G401 (cell line): Measurements from ENCODE around the gene SCMH1. TPM values are rescaled to one million over a fixed set of nuclear protein-coding genes. Genes with fewer than 3 reads are reported as not detected.
"Not testable (repeated sequence)": the region's sequence is repeated elsewhere in the genome, so short reads cannot be mapped to it uniquely, and the experiment has no call there.

Experiments used
- DNase-seq: peaks from one replicate; pipeline ENCODE4 v3.0.0-alpha.2; 2015; ENCODE audit warnings: low spot score
- in situ Hi-C: cut with HindIII; loops from 2 replicates; pipeline ENCODE4 v1.10.0; 2016; ENCODE audit warnings: low sequenced_read_pairs, mixed read lengths
- total RNA-seq: library from RNA; depleted of rRNA; stranded (reverse); fragments of >200 nt; shearing (Covaris generic); gene quantifications from 2 replicates; pipeline ENCODE4 v1.2.3, GENCODE V29; 2014

SCMH1 gene
- total RNA-seq, 1 experiment from 2014 or later, result 39.7 TPM

- peak; percentile 44 for DNase-seq
- in situ Hi-C loops, result no loop called here
Observed at GRCh38 chr1:41222496-41222895, 19.6 kb downstream of the SCMH1 start.

- in situ Hi-C loops, result no loop called here
- DNase-seq, result no peak
Observed at GRCh38 chr1:41221995-41222394, 20.1 kb downstream of the SCMH1 start.

DNA sequence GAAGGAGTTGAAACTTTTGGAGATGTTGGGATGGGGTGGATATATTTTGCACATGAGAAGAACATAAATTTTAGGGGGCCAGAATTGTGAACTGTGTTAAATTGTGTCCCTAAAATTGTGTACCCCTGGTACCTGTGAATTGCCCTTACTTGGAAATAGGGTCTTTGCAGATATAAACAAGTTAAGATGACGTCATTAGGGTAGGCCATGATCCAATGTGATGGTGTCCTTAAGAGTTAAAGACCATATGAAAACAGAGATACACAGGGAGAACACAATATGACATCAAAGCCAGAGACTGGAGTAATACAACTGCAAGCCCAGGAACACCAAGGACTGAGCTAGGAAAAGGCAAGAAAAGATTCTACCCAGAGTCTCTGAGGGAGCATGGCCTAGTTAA is 24.0 kb downstream of the SCMH1 start:
- DNase-seq, result no peak
- in situ Hi-C loops, result no loop called here

DNA sequence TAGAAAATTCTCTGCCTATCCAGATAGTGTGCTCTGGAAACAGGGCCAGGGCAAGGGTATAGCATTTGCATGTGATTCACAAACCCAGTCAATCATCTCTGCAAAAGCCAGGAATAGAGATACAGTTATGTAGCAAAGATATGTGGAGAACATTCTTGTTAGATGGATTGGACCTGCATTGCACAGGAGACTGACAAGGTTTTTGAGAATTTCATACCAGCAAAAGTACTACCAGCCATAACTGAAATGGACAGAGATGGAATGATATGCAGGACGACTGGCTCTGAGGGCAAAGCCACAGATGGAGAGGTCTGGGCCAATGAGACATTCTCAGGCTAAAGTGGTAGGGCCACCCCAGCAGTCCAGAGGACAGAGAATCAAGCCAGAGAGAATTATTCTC is 24.7 kb downstream of the SCMH1 start:
- in situ Hi-C loops, result no loop called here
- no peak for DNase-seq

GRCh38 chr1:41215623-41216022 is 26.5 kb downstream of the SCMH1 start:
- DNase-seq, result no peak
- in situ Hi-C loops, result no loop called here

DNA sequence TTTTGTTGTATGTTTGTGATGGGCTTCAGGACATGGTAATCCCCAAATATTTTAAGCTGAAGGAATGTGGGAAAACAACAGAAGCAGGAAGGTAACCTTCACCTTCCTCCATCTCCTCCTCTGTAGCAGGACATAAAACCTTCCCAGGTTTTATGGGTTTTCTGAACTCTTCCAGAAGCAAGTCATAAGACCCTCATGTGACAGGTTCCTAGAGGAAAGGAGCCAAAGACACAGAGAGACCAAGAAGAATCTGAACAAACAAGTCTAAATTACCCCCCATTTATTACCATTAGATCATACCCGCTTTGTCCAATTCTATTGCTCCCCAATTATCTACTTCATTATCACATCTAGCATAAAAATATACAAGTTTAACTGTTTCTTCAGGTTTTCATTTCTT is 28.8 kb downstream of the SCMH1 start:
- in situ Hi-C loops, result no loop called here
- no peak for DNase-seq

DNA sequence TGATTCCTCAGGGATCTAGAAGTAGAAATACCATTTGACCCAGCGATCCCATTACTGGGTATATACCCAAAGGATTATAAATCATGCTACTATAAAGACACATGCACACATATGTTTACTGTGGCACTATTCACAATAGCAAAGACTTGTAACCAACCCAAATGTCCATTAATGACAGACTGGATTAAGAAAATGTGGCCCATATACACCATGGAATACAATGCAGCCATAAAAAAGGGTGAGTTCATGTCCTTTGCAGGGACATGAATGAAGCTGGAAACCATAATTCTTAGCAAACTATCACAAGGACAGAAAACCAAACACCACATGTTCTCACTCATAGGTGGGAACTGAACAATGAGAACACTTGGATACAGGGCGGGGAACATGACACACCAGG is 30.5 kb downstream of the SCMH1 start:
- DNase-seq, in situ Hi-C loops: not testable (repeated sequence)

DNA sequence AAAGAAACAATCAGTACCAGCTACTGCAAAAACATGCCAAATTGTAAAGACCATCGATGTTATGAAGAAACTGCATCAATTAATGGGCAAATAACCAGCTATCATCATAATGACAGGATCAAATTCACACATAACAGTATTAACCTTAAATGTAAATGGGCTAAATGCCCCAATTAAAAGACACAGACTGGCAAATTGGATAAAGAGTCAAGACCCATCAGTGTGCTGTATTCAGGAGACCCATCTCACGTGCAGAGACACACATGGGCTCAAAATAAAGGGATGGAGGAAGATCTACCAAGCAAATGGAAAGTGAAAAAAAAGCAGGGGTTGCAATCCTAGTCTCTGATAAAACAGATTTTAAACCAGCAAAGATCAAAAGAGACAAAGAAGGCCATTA is 35.1 kb downstream of the SCMH1 start:
- DNase-seq, in situ Hi-C loops: not testable (repeated sequence)

- DNase-seq, result no peak
- in situ Hi-C loops, result no loop called here
Observed at GRCh38 chr1:41200728-41201127, 41.4 kb downstream of the SCMH1 start.

DNA sequence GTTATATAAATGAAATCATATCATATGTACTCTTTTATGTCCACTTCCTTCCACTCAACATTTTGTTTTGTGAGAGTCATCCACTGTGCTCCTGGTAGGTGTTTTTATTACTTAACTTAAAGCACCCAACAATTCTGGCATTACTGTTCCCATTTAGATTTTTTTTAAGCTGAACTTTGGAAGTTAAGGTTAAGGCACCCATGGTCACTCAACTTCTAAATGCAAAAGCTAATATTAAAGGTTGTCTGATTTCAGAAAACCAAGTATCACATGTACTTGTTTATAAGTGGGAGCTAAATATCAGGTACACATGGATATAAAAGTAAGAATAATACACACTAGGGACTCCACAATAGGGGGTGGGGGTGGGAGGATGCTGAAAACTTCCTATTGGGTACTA is 42.7 kb downstream of the SCMH1 start:
- in situ Hi-C loops, result no loop called here
- no peak for DNase-seq

DNA sequence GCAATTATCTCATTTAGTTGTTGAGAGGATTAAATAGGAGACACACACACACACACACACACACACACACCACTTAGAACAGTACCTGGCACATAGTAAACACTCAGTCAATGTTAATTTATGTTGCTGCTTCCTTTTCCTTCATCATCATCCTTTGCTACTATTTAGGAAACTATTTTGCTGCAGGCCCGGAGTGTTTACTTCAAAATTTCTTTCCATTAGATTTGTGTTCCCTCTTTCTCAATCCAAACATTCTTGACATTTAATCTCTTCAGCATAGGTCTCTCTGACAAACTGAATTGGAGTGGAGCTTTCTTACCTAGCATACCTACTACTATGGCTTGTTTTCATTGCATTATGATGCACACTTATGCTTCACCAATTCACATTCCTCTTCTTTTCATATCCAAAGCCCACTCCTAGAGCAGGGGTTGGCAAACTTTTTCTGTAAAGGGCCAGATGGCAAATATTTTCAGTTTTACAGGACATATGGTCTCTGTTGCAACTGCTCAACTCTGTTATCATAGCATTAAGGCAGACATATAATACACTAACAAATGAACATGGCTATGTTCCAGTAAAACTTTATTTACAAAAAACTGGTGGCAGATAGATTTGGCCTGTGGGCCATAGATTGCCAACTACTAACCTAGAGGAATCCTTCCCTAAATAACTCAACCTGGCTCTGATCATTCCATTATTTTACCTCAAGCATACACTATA is 49.5 kb downstream of the SCMH1 start:
- in situ Hi-C loops, result no loop called here
- DNase-seq, result no peak

- peak; percentile 10 for DNase-seq
- in situ Hi-C loops, result no loop called here
Observed at GRCh38 chr1:41184446-41184845, 57.7 kb downstream of the SCMH1 start.

- DNase-seq, in situ Hi-C loops: not testable (repeated sequence)
Observed at GRCh38 chr1:41178230-41178629, 63.9 kb downstream of the SCMH1 start.

- in situ Hi-C loops, result no loop called here
- DNase-seq, result no peak
Observed at GRCh38 chr1:41175546-41175945, 66.6 kb downstream of the SCMH1 start.

- in situ Hi-C loops, result no loop called here
- DNase-seq, result no peak
Observed at GRCh38 chr1:41174170-41174569, 67.9 kb downstream of the SCMH1 start.

DNA sequence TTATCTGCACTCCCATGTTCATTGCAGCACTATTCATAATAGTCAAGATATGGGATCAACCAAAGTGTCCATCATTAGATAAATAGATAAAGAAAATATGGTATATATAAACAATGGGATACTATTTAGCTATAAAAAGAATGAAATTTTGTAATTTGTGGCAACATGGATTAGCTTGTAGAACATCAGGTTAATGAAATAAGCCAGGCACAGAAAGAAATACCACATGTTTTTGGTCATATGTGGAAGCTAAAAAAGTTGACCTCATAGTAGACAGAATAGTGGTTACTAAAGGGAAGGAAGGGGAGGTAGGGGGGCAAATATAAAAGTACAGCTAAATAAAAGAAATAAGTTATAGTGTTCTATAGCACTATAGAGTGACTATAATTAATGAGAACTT is 68.5 kb downstream of the SCMH1 start:
- in situ Hi-C loops, result no loop called here
- no peak for DNase-seq

DNA sequence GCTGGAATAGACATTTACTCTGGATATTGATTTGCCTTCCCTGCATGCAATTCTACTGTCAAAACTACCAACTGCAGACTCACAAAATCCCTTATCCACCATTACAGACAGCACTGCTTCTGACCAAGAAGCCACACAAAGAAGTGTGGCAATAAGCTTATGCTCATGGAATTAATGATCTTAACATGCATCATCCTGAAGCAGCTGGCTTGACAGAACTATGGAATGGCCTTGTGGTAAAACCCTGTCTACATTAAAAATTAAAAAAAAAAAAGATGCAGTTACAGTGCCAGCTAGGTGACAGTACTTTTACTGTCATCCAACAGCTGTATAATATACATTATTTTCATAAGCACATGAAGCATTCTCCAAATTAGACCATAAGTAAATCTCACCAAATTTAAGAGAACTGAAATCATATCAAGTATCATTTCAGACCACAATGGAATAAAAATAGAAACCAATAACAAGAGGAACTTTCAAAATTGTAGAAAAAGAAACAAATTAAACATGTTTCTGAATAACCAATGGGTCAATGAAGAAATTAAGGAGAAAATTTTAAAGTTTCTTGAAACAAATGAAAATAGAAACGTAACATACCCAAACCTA is 70.7 kb downstream of the SCMH1 start:
- no peak for DNase-seq
- in situ Hi-C loops, result no loop called here

DNA sequence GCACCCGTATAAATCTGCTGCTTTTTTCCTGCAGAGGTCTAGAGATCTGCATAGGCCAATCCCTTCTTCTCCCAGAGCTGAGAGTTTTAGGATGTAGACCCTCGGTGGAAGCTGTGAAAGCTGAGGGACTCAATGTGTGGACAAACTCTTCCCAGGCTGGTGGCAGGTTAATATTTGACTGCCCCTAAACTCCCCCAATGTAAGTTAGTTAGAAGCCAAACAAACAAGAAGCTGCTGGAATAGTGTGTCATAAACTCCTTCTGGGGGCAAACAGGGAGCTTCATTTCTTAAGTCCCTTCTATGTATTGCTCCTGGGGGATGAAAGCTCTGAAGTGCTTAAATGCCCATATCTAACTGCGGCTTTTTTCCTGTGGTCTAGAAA is 72.3 kb downstream of the SCMH1 start:
- DNase-seq, result no peak
- in situ Hi-C loops, result no loop called here

DNA sequence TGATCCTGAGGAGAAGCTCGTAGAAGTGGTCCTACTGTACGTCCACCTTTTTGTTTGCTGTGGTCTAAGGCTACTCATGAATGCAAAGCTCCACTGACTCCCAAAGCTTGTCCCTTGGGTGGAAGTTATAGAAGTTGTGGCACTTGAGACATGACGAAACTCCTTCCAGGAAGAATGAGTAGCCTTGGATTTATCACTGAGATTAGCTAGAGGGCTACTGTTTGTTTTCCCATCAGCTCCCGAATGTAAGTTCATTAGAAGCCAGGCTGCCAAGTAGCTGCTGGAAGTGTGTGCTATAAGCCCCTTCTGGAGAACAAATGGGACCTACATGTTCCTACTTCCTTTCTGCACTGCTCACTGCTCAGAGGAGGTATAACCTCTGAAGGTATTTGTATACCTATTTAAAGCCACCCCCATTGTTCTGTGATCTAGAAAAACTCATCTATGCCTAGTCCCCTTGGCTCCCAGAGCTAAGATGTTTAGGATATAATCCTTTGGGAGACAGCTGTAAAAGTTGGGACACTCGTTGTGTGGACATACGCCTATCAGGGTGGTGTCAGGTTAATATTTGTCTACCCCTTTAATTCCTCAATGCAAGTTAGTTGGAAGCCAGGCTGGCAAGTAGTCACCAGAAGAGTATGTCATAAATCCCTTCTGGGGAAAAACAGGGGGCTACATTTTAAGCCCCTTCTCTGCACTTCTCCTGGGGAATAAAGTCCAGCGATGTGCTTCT is 72.9 kb downstream of the SCMH1 start:
- in situ Hi-C loops, result no loop called here
- no peak for DNase-seq

- no peak for DNase-seq
- in situ Hi-C loops, result no loop called here
Observed at GRCh38 chr1:41167667-41168066, 74.4 kb downstream of the SCMH1 start.

DNA sequence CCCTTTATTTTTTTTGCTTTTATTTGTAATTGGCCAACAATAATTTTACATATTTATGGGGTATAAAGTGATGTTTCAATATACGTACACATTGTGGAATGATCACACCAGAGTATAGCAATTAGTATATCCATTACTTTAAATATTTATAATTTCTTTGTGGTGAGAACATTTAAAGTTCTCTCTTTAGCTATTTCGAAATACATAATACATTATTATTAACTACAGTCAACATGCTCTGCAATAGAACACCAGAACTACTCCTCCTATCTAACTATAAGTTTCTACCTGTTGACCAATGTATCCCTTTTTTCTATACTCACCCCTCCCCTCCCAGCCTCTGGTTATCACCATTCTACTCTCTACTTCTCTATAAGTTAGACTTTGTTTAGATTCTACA is 77.4 kb downstream of the SCMH1 start:
- in situ Hi-C loops, result no loop called here
- no peak for DNase-seq
